ENCODE data around the gene HTT. TPM values are rescaled to one million over a fixed set of nuclear protein-coding genes. Genes with fewer than 3 reads are reported as not detected.

The HTT gene
- total and polyA plus RNA-seq, 4 experiments from 2014 or later, result 0.57 to 67.7 (median 33.5) TPM

GRCh38 chr4:3034231-3034630, 40.2 kb upstream of the HTT start:
- Histone ChIP-seq H3K27me3 (ENCODE audit: insufficient read depth, low read length) (no peaks in the 10 kb centered on the region), H3K9me3 (ENCODE audit: control insufficient read depth in 1 of 2, low read length in 2 of 2) (no peaks in the 10 kb centered on the region), H3K27ac (ENCODE audit: low read depth, low read length) (no peak overlapping the region), H3K4me3 (ENCODE audit: low read length in 2 of 2) (no peak overlapping the region), H3K4me1 (ENCODE audit: insufficient read depth, low read length) (peaks cover 19% of the 10 kb centered on the region), H3K36me3 (ENCODE audit: insufficient read depth, low read length) (no peaks in the 10 kb centered on the region)
- H3K4me3 Mint-ChIP-seq, result no peak overlapping the region
- no peaks in the 10 kb centered on the region for H3K9me3 Mint-ChIP-seq
- H3K27ac Mint-ChIP-seq, result no peak overlapping the region
- intact Hi-C loops (cut with micrococcal nuclease), result no loop called here
- H3K27me3 Mint-ChIP-seq, result peaks cover 1 to 5% of the 10 kb centered on the region in 2 donors
- CTCF ChIA-PET (ENCODE audit: partially characterized antibody), result interaction anchor here (0.5 kb wide), 1 partner anchor 505 kb away, joined by 3 read pairs; no protein-coding TSS in a partner anchor
- POLR2A ChIA-PET (ENCODE audit: partially characterized antibody), result no interaction called here
- H3K4me1 Mint-ChIP-seq, result peaks cover 11 to 21% (median 17%) of the 10 kb centered on the region in 4 donors
- no peak for DNase-seq
- no peaks in the 10 kb centered on the region for H3K36me3 Mint-ChIP-seq

GRCh38 chr4:3035249-3035648, 39.2 kb upstream of the HTT start:
- H3K36me3 ChIP-seq (ENCODE audit: insufficient read depth, low read length), result no peaks in the 10 kb centered on the region
- H3K27ac ChIP-seq (ENCODE audit: low read depth, low read length), result no peak overlapping the region
- DNase-seq, result no peak
- H3K27me3 ChIP-seq (ENCODE audit: insufficient read depth, low read length), result no peaks in the 10 kb centered on the region
- POLR2A ChIA-PET (ENCODE audit: partially characterized antibody), result no interaction called here
- intact Hi-C loops (cut with micrococcal nuclease), result no loop called here
- Mint-ChIP-seq H3K9me3 (no peaks in the 10 kb centered on the region), H3K27me3 (peaks cover 1 to 5% of the 10 kb centered on the region in 2 donors), H3K4me3 (no peak overlapping the region), H3K36me3 (no peaks in the 10 kb centered on the region), H3K27ac (no peak overlapping the region), H3K4me1 (peaks cover 11 to 25% (median 17%) of the 10 kb centered on the region in 4 donors)
- no peaks in the 10 kb centered on the region for H3K9me3 ChIP-seq (ENCODE audit: control insufficient read depth in 1 of 2, low read length in 2 of 2)
- CTCF ChIA-PET (ENCODE audit: partially characterized antibody), result interaction anchor here (1.1 kb wide), 1 partner anchor 272 kb away, joined by 3 read pairs; no protein-coding TSS in a partner anchor
- no peak overlapping the region for H3K4me3 ChIP-seq (ENCODE audit: low read length in 2 of 2)
- peaks cover 19% of the 10 kb centered on the region for H3K4me1 ChIP-seq (ENCODE audit: insufficient read depth, low read length)

GRCh38 chr4:3035674-3036073, 38.8 kb upstream of the HTT start:
- H3K4me1 ChIP-seq (ENCODE audit: insufficient read depth, low read length), result peaks cover 20% of the 10 kb centered on the region
- Mint-ChIP-seq H3K27ac (no peak overlapping the region), H3K9me3 (no peaks in the 10 kb centered on the region), H3K36me3 (no peaks in the 10 kb centered on the region), H3K4me1 (peaks cover 11 to 25% (median 17%) of the 10 kb centered on the region in 4 donors), H3K4me3 (no peak overlapping the region), H3K27me3 (peaks cover 1 to 5% of the 10 kb centered on the region in 2 donors)
- intact Hi-C loops (cut with micrococcal nuclease), result no loop called here
- CTCF ChIA-PET (ENCODE audit: partially characterized antibody), result interaction anchor here (1.1 to 2.3 kb wide), 2 partner anchors 10 to 272 kb away, joined by 3 to 8 read pairs; no protein-coding TSS in a partner anchor
- H3K27me3 ChIP-seq (ENCODE audit: insufficient read depth, low read length), result no peaks in the 10 kb centered on the region
- no peaks in the 10 kb centered on the region for H3K9me3 ChIP-seq (ENCODE audit: control insufficient read depth in 1 of 2, low read length in 2 of 2)
- no peak overlapping the region for H3K4me3 ChIP-seq (ENCODE audit: low read length in 2 of 2)
- no peak for DNase-seq
- POLR2A ChIA-PET (ENCODE audit: partially characterized antibody), result no interaction called here
- no peaks in the 10 kb centered on the region for H3K36me3 ChIP-seq (ENCODE audit: insufficient read depth, low read length)
- no peak overlapping the region for H3K27ac ChIP-seq (ENCODE audit: low read depth, low read length)

- DNase-seq, result no peak
- no peaks in the 10 kb centered on the region for H3K9me3 Mint-ChIP-seq
- Histone ChIP-seq H3K36me3 (ENCODE audit: insufficient read depth, low read length) (no peaks in the 10 kb centered on the region), H3K9me3 (ENCODE audit: control insufficient read depth in 1 of 2, low read length in 2 of 2) (no peaks in the 10 kb centered on the region), H3K27ac (ENCODE audit: low read depth, low read length) (no peak overlapping the region), H3K4me3 (ENCODE audit: low read length in 2 of 2) (no peak overlapping the region), H3K27me3 (ENCODE audit: insufficient read depth, low read length) (no peaks in the 10 kb centered on the region), H3K4me1 (ENCODE audit: insufficient read depth, low read length) (peaks cover 26% of the 10 kb centered on the region)
- H3K4me3 Mint-ChIP-seq, result peak overlapping the region in 2 of 8 donors; percentile 33 to 64
- H3K27ac Mint-ChIP-seq, result peak overlapping the region in 1 of 7 donors; percentile 62
- intact Hi-C loops (cut with micrococcal nuclease), result no loop called here
- H3K4me1 Mint-ChIP-seq, result peaks cover 15 to 29% (median 19%) of the 10 kb centered on the region in 4 donors
- ChIA-PET POLR2A (ENCODE audit: partially characterized antibody) (no interaction called here), CTCF (ENCODE audit: partially characterized antibody) (interaction anchor here (0.9 to 2.3 kb wide), 4 partner anchors 9 to 273 kb away, joined by 3 to 11 read pairs (median 6); no protein-coding TSS in a partner anchor)
- peaks cover 1 to 4% of the 10 kb centered on the region in 2 donors for H3K27me3 Mint-ChIP-seq
- H3K36me3 Mint-ChIP-seq, result no peaks in the 10 kb centered on the region
These were observed 38.1 kb upstream of the HTT start for GRCh38 chr4:3036131-3036952.

GRCh38 chr4:3037957-3038461, 36.5 kb upstream of the HTT start:
- H3K4me1 ChIP-seq (ENCODE audit: insufficient read depth, low read length), result peaks cover 34% of the 10 kb centered on the region
- H3K27me3 Mint-ChIP-seq, result peaks cover 1 to 4% of the 10 kb centered on the region in 2 donors
- H3K27ac ChIP-seq (ENCODE audit: low read depth, low read length), result no peak overlapping the region
- no peaks in the 10 kb centered on the region for H3K9me3 ChIP-seq (ENCODE audit: control insufficient read depth in 1 of 2, low read length in 2 of 2)
- peaks cover 15 to 44% (median 31%) of the 10 kb centered on the region in 4 donors for H3K4me1 Mint-ChIP-seq
- intact Hi-C loops (cut with micrococcal nuclease), result loop anchor here (1.0 kb wide), 2 partner anchors 60 to 274 kb away; no protein-coding TSS in a partner anchor
- H3K4me3 Mint-ChIP-seq, result peak overlapping the region; percentile 63 to 86 (median 72)
- ChIA-PET POLR2A (ENCODE audit: partially characterized antibody) (interaction anchor here (0.8 to 1.2 kb wide), 3 partner anchors 74 to 274 kb away, joined by 3 to 5 read pairs (median 4); partner anchors contain the start of genes GRK4 and NOP14), CTCF (ENCODE audit: partially characterized antibody) (interaction anchor here (0.7 to 2.3 kb wide), 9 partner anchors 7 to 275 kb away, joined by 3 to 11 read pairs (median 5); partner anchors contain the start of genes GRK4 and NOP14)
- H3K36me3 ChIP-seq (ENCODE audit: insufficient read depth, low read length), result no peaks in the 10 kb centered on the region
- H3K9me3 Mint-ChIP-seq, result no peaks in the 10 kb centered on the region
- peak overlapping the region in 5 of 7 donors; percentile 5 to 74 (median 47) for H3K27ac Mint-ChIP-seq
- no peak for DNase-seq
- H3K4me3 ChIP-seq (ENCODE audit: low read length in 2 of 2), result peak overlapping the region in 1 of 2 donors; percentile 10
- H3K27me3 ChIP-seq (ENCODE audit: insufficient read depth, low read length), result no peaks in the 10 kb centered on the region
- peaks cover 0 to 4% of the 10 kb centered on the region in 2 donors for H3K36me3 Mint-ChIP-seq

GRCh38 chr4:3039706-3040366, 34.6 kb upstream of the HTT start:
- H3K4me1 ChIP-seq (ENCODE audit: insufficient read depth, low read length), result peaks cover 39% of the 10 kb centered on the region
- Mint-ChIP-seq H3K4me1 (peaks cover 19 to 54% (median 36%) of the 10 kb centered on the region in 4 donors), H3K9me3 (no peaks in the 10 kb centered on the region), H3K36me3 (peaks cover 0 to 4% of the 10 kb centered on the region in 2 donors), H3K27me3 (peaks cover 1 to 4% of the 10 kb centered on the region in 2 donors), H3K4me3 (peak overlapping the region in 3 of 8 donors; percentile 32 to 59 (median 36)), H3K27ac (no peak overlapping the region)
- no peak overlapping the region for H3K4me3 ChIP-seq (ENCODE audit: low read length in 2 of 2)
- H3K9me3 ChIP-seq (ENCODE audit: control insufficient read depth in 1 of 2, low read length in 2 of 2), result no peaks in the 10 kb centered on the region
- no peak overlapping the region for H3K27ac ChIP-seq (ENCODE audit: low read depth, low read length)
- H3K36me3 ChIP-seq (ENCODE audit: insufficient read depth, low read length), result no peaks in the 10 kb centered on the region
- POLR2A ChIA-PET (ENCODE audit: partially characterized antibody), result no interaction called here
- intact Hi-C loops (cut with micrococcal nuclease), result no loop called here
- CTCF ChIA-PET (ENCODE audit: partially characterized antibody), result interaction anchor here (0.6 to 1.1 kb wide), 3 partner anchors 9 to 276 kb away, joined by 3 read pairs; no protein-coding TSS in a partner anchor
- no peaks in the 10 kb centered on the region for H3K27me3 ChIP-seq (ENCODE audit: insufficient read depth, low read length)
- DNase-seq, result no peak

Data from CD4-positive, alpha-beta memory T cell (primary cell).